ENCODE measurements around the gene HARS1.
"Not testable (repeated sequence)": the region's sequence is repeated elsewhere in the genome, so short reads cannot be mapped to it uniquely, and the experiment has no call there.

HARS1 gene

GRCh38 chr5:140690941-140691924 lies at the start of gene HARS1, which contains the start of gene HARS2:
Gene HARS1 (minus strand): TSS chr5:140691370. CDS start chr5:140691304, 66 bp downstream.
Gene HARS2 (plus strand): TSS chr5:140691455. CDS start chr5:140691649, 194 bp downstream.
- peak; percentile 68 for DNase-seq (ENCODE audit: low read depth)

- DNase-seq (ENCODE audit: low read depth): no peak
These were observed 46.3 kb upstream of the HARS1 start for GRCh38 chr5:140737486-140737885.

GRCh38 chr5:140734354-140734753 lies 43.2 kb upstream of the HARS1 start:
- no peak for DNase-seq (ENCODE audit: low read depth)

- no peak for DNase-seq (ENCODE audit: low read depth)
These were observed 41.9 kb upstream of the HARS1 start for GRCh38 chr5:140733098-140733497.

- peak; percentile 62 for DNase-seq (ENCODE audit: low read depth)
These were observed 34.8 kb upstream of the HARS1 start for GRCh38 chr5:140725799-140726471.

GRCh38 chr5:140721395-140721794 lies 30.2 kb upstream of the HARS1 start:
- DNase-seq (ENCODE audit: low read depth): not testable (repeated sequence)

GRCh38 chr5:140720738-140721137 lies 29.6 kb upstream of the HARS1 start:
- not testable (repeated sequence) for DNase-seq (ENCODE audit: low read depth)

GRCh38 chr5:140718266-140718592 lies 27.1 kb upstream of the HARS1 start:
- DNase-seq (ENCODE audit: low read depth): no peak

GRCh38 chr5:140716238-140716637 lies 25.1 kb upstream of the HARS1 start:
- not testable (repeated sequence) for DNase-seq (ENCODE audit: low read depth)

- DNase-seq (ENCODE audit: low read depth): no peak
These were observed 22.5 kb upstream of the HARS1 start for GRCh38 chr5:140713562-140714094.

- DNase-seq (ENCODE audit: low read depth): no peak
These were observed 20.6 kb upstream of the HARS1 start for GRCh38 chr5:140711794-140712193.

- DNase-seq (ENCODE audit: low read depth): peak; percentile 69
These were observed 19.9 kb upstream of the HARS1 start for GRCh38 chr5:140710899-140711552.

- not testable (repeated sequence) for DNase-seq (ENCODE audit: low read depth)
These were observed 17.6 kb upstream of the HARS1 start for GRCh38 chr5:140708787-140709186.

GRCh38 chr5:140707812-140708211 lies 16.6 kb upstream of the HARS1 start:
- DNase-seq (ENCODE audit: low read depth): no peak

GRCh38 chr5:140700177-140701144 lies 9.3 kb upstream of the HARS1 start, which contains the start of gene ZMAT2:
Gene ZMAT2 (plus strand): TSS chr5:140700447. CDS start chr5:140700461, 14 bp downstream.
- DNase-seq (ENCODE audit: low read depth): peak; percentile 82

GRCh38 chr5:140696891-140697492 lies 5.8 kb upstream of the HARS1 start:
- DNase-seq (ENCODE audit: low read depth): no peak

- DNase-seq (ENCODE audit: low read depth): no peak
These were observed 3.1 kb upstream of the HARS1 start for GRCh38 chr5:140694276-140694675.

- no peak for DNase-seq (ENCODE audit: low read depth)
These were observed 716 bp downstream of the HARS1 start for GRCh38 chr5:140690376-140690932.

GRCh38 chr5:140678993-140679392 lies 12.2 kb downstream of the HARS1 start:
- no peak for DNase-seq (ENCODE audit: low read depth)

GRCh38 chr5:140677947-140678346 lies 13.2 kb downstream of the HARS1 start:
- DNase-seq (ENCODE audit: low read depth): no peak

Data from stimulated activated CD8-positive, alpha-beta memory T cell treated with anti-CD3 and anti-CD28 coated beads, Interleukin-7, amount 100 ng/mL, for 24 hours (primary cell).